HG02588 (cell line): ENCODE results near the gene NXN.
A peak's percentile ranks its signal among the peaks of the same experiment; 100 is the strongest.
"Not testable (repeated sequence)": the region's sequence is repeated elsewhere in the genome, so short reads cannot be mapped to it uniquely, and the experiment has no call there.

Source experiments
- ATAC-seq: cut with Tn5 transposase; IDR thresholded peaks from one replicate; pipeline ENCODE4 v1.9.1; 2021; ENCODE audit warnings: mild to moderate bottlenecking, moderate library complexity; ENCODE audit not compliant: unreplicated experiment

The NXN gene

DNA sequence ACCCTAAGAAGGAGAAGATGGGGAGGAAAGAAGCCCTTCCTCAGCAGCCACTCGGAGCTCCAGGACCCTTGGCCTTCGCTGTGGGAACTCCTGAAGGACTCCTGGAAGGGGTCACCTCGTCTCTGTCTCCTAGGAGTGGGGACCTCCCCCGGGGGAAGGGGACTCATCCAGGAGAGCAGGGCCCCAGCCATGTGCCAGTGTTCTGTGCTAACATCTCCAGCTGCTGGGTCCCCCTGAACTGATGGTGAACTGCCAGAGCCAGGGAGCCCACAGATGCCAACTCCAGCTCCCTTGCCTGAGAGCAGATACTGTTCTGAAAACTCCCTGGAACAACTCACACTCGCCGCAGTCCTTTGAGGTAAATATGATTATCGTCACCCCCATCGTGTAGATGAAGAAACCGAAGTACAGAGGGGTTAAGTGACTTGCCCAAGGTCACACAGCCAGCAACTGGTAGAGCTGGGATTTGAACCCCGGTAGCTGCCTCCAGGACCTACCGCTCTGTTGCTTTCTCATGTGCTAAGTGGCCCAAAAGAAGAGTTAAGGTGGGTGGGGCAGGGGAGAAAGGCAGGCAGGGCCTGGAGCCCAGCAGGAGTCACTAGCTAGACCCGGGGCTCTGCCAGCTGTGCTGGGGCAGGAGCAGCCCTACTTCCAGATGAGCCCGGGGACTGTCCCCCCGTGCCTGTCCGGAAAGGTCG lies 27.9 kb upstream of the NXN start:
- ATAC-seq, result no peak

- no peak for ATAC-seq
Observed at GRCh38 chr17:1006054-1006453, 26.5 kb upstream of the NXN start.

GRCh38 chr17:1005361-1005946 lies 25.9 kb upstream of the NXN start:
- no peak for ATAC-seq

DNA sequence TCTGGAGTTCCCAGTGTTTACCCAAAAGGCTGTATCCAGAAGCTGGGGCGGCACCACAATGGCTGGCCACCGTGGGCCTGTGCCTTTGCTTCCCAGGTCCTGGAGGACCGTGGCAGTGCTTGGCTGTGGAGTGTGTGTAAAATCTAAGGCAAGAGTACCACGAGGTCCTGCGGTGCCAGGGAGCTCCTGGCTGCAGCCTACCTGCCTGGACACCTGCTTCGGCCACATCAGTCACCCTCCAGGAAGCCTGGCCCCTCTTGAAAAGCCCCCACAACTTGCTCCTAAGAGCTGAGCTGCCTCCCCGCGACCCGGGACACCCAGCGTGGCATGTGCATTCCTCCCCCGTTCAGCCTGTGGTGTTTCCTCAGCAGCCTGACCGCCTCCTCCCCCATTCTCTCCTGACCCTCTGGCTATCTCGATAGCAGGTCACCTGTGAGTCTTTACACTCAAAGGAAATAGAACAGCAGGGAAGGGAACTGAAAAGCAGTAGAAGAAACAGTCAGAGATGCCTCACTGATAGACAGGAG lies 25.3 kb upstream of the NXN start:
- no peak for ATAC-seq

GRCh38 chr17:1003972-1004768 lies 24.6 kb upstream of the NXN start:
- no peak for ATAC-seq

GRCh38 chr17:1003633-1003971 lies 24.0 kb upstream of the NXN start:
- ATAC-seq, result no peak

DNA sequence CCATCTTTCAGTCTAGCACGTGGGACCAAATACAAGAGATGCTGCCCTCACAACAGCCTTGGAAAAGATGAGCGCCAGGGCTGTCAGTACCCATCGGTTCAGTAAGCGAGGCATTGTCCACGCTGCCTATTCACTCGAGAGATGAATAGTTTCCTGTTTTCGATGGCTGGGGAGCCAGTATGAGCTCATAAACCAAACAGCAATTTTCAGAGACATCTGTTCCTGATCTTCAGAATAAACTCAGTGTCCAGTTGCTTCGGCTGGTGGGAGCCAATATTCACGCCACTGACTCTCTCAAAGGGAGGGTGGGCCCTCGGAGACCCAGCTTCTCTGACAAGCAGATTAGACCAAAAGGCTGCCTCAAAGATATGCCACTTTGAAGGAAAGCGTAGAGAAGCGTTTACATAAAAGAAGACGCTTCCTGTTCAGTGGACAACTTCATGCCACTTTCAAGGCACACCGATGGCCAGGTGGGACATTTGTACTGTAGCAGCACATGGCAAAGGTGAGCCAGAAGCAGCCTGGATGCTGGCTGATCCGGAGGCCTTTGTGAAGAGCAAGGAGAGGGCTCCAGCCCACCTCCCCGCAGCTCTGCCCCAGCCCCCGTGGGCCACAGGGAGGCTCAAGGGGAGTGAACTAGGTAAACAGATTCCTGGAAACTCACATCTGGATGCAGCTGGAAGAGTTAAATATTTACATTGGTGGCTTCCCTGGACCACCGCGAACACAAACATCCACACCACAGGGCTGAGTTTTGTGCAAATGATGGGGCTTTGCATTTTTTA lies 23.4 kb upstream of the NXN start:
- no peak for ATAC-seq

DNA sequence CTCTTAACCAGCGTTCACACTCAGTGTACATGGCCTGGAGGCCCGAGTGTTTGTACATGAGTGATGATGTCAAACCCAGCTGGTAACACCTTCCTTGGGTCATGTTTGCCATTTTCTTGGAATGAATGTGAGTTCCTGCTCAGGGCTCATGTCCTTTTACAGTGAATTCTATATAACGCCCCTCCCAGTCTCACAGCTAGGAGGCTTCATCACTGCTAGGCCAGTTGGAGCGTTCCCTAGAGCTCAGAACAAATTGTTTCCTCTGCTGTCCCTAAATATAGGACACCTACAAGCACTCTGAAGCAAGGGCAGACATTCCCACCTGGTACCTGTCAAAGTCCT lies 22.8 kb upstream of the NXN start:
- no peak for ATAC-seq

DNA sequence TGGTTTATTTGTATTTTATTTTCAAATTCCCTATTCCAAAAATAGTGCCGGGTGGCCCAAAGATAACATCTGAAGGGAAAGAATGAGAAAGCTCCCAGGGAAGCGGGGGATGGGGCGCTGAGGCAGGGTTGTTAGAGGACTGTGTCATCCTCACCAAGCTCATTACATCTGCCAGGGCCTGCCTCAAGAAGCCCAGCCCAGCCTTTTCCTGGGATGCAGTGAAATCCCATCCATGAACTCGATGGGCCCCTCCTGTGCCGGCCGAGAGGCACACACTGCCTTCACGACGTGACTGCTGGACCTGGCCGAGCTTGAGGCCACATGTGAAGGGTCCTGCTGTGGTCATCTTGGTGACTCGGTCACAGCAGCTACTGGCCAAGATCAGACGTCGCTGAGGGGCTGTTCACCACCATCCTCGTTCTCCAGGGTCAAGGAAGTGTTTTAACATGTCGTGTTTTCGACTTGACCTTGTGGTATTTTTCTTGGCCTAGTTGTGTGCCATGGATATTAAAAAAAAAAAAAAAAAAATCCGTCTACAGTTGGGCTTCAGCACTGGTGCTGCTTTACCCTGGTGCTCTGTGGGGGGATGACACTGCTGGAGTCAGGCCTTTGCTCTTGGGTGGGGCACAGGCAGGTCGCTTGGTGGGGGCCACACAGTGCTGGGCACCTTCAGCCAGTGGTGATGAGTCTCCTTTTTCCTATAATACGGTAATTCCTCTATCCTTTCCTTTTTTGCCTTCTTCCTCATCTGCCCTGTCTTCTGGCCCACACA lies 22.2 kb upstream of the NXN start:
- ATAC-seq, result no peak

- no peak for ATAC-seq
Observed at GRCh38 chr17:1000597-1001461, 21.3 kb upstream of the NXN start.

GRCh38 chr17:998111-998510 lies 18.5 kb upstream of the NXN start:
- no peak for ATAC-seq

- peak; percentile 79 for ATAC-seq
Observed at GRCh38 chr17:996554-997344, 17.2 kb upstream of the NXN start, which contains the start of gene TIMM22. Gene TIMM22 (plus strand): TSS chr17:997129. CDS start chr17:997143, 14 bp downstream.

DNA sequence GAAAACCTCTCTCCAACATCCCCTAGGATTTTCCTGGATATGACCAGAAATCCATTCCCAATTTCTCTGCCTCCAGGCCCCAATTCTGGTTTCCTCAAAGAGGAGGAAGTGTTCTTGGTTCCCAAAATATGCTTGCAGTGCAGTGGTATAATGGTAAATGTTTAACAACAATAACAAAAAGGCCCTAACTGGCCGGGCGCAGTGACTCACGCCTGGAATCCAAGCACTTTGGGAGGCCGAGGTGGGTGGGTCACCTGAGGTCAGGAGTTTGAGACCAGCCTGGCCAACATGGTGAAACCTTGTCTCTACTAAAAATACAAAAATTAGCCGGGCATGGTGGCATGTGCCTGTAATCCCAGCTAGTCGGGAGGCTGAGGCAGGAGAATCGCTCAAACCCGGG lies 15.7 kb upstream of the NXN start:
- not testable (repeated sequence) for ATAC-seq

DNA sequence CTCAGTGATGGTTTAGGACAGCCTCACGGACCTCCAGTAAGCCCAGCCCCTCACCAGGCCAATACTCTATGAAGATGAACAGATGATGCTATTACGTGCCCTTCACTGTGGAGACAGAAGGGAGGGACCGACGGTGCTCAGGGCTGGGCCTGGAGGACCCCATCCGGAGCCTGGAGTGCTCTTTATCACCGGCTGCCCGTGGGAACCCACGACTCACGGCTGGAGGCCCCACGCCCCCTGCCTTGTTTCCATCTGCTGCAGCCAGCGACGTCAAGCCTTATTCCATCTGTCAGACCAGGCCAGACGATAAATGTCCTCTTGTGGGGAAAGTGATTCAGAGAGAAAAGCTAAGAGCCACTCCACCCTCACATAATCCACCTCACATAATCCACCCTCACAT lies 13.4 kb upstream of the NXN start:
- no peak for ATAC-seq

DNA sequence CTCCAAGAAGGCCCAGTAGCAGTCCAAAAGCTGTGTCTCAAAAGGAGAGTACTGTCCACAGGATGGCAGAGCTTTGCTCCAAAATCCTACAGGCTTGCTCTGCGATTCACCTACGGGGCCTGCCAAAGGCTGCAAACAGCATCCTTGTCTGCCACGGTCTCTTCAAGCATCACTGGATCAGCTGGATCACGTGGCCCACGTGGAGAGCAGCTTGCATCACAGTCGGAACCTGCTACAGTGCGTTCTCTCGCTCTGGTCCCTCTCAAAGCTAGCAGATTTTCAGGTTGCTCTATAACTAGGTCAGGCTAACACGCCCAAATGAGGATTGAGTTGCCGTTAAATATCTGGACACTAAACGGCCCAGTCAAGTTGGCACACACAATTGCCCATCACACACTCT lies 9.0 kb upstream of the NXN start:
- ATAC-seq, result no peak

DNA sequence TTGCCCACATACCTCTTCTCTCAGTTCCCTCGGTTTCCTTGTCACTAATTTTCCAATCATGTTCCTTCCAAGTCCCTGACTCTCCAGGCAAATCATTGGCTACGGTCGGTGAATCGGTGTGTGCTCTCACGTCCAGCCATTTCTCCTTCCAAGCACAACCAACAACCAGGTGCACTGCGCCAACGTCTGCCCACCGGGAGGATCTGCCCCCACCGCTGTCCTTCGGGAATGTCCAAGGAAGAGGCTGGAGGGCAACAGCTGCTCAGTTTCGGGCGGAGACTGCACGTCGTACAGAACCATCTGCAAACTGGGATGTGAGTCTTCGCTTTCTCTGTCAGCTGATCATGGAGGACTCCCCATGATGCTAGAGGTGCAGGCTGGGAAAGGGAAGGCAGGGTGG lies 8.4 kb upstream of the NXN start:
- no peak for ATAC-seq

DNA sequence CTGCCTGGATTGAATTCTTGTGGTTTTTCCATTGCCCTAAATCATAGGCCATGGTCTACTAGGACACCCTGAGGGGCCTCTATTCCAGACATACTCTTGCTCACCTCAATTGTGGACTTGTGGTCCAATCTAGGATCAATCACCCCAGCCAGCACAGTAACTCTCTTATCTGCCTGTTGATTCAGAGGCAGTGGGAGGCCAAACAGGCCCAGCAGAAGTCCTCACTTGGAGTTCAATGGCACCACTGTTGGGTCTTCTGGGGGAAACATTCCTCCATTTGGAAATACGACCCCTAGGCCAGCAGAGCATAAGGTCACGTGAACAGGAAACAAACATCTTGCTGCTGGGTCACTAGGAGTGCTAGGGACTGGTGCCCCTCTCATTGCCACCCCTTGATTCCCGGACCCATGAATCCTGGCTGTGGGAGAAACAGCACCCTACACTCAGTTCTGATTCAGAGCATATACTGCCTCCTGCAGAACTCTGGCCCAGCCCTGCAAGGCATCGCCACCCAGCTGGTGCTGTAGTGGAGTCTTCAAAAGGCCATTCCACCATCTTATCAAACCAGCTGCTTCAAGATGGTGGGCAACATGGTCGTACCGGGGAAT lies 6.8 kb upstream of the NXN start:
- ATAC-seq, result no peak

GRCh38 chr17:983921-984320 lies 4.3 kb upstream of the NXN start:
- no peak for ATAC-seq
